DOHH2 (cell line): ENCODE results near the gene BAIAP2.

Experiments used
- H3F3A ChIP-seq: fragments of 200-600 bp; sonication (generic), shearing (Covaris generic); 2 replicates; pipeline ENCODE4 v1.6.0; 2016; ENCODE audit warnings: antibody characterized with exemption, mild to moderate bottlenecking; ENCODE audit not compliant: control insufficient read depth, insufficient read depth
- H3K27ac ChIP-seq: fragments of 200-600 bp; sonication (generic); 2 replicates; pipeline ENCODE4 v1.5.1; 2014; ENCODE audit warnings: low read depth, mild to moderate bottlenecking, low read length, moderate library complexity
- H3K27me3 ChIP-seq: fragments of 200-600 bp; sonication (generic); 2 replicates; pipeline ENCODE4 v1.6.1; 2014; ENCODE audit warnings: mild to moderate bottlenecking, low read length, mixed read lengths; ENCODE audit not compliant: control insufficient read depth
- H3K36me3 ChIP-seq: fragments of 200-600 bp; sonication (generic); 2 replicates; pipeline ENCODE4 v1.6.1; 2014; ENCODE audit warnings: mild to moderate bottlenecking, low read length, moderate library complexity, mixed read lengths; ENCODE audit not compliant: control insufficient read depth
- H3K4me1 ChIP-seq: fragments of 200-600 bp; sonication (generic); 2 replicates; pipeline ENCODE4 v1.6.1; 2014; ENCODE audit warnings: mild to moderate bottlenecking, low read length, mixed read lengths; ENCODE audit not compliant: control insufficient read depth
- H3K4me2 ChIP-seq: fragments of 200-600 bp; sonication (generic); 2 replicates; pipeline ENCODE4 v1.6.0; 2014; ENCODE audit warnings: mild to moderate bottlenecking, low read length, moderate library complexity
- H3K4me3 ChIP-seq: fragments of 200-600 bp; sonication (generic); 2 replicates; pipeline ENCODE4 v1.5.1; 2014; ENCODE audit warnings: mild to moderate bottlenecking, low read length, mixed read lengths
- H3K79me2 ChIP-seq: fragments of 200-600 bp; sonication (generic); 2 replicates; pipeline ENCODE4 v1.6.1; 2014; ENCODE audit warnings: mild to moderate bottlenecking, low read length, mixed read lengths; ENCODE audit not compliant: control insufficient read depth
- H3K9me2 ChIP-seq: fragments of 200-600 bp; sonication (generic); replicated peaks from 2 replicates; pipeline ENCODE4 v1.6.1; 2014; ENCODE audit warnings: mild to moderate bottlenecking, low read length, mixed read lengths; ENCODE audit not compliant: control insufficient read depth
- H3K9me3 ChIP-seq: fragments of 200-600 bp; sonication (generic); 2 replicates; pipeline ENCODE4 v1.6.1; 2014; ENCODE audit warnings: antibody characterized with exemption, low read length, mixed read lengths; ENCODE audit not compliant: control insufficient read depth, insufficient read depth
- H4K20me1 ChIP-seq: fragments of 200-600 bp; sonication (generic); 2 replicates; pipeline ENCODE4 v1.6.0; 2014; ENCODE audit warnings: low read depth, mild to moderate bottlenecking, antibody characterized with exemption, low read length, moderate library complexity; ENCODE audit not compliant: control insufficient read depth, insufficient read depth
- EZH2phosphoT487 ChIP-seq: fragments of 200-600 bp; sonication (generic); IDR thresholded peaks from 2 replicates; pipeline ENCODE4 v1.6.1; 2017; ENCODE audit warnings: borderline replicate concordance, mild to moderate bottlenecking, antibody characterized with exemption, low read length, moderate library complexity, mixed read lengths
- TF ChIP-seq, protein P1 (sequence below): fragments of 200-600 bp; sonication (generic); IDR thresholded peaks from one replicate; pipeline ENCODE4 v1.5.1; 2014; ENCODE audit warnings: antibody characterized with exemption, mild to moderate bottlenecking, low read depth, low read length; ENCODE audit not compliant: poor library complexity, severe bottlenecking

BAIAP2 gene

DNA sequence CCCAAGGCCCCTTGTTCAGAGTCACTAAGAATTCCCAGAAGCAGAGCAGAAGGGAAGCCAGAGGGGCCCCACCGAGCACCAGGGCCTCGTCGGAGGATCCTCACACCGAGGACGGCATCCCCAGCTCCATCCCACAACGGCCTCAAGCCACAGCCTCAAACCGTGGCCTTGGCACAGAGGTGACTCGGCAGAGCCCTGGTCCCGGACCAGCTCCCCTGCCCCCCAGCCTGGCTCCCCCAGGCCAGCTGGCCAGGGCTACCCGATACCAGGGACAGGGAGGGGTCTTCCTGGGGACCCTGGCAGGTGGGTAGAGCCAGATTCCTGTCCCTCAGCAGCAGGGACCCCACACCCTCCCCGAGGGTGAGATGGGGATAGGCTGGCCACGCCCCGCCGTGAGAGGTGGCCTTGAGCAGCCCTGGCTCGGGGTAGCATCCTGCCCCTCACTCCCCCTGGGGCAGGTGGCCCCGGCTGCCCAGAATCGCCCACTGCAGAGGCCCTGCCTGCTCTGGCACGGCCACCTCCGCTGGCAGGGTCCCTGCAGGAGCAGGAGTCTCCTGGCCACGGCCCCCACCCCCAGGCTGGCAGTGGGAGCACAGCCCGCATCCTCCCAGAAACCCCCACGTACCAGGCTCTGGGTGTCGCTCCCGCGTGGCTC is 124.8 kb downstream of the BAIAP2 start:
- H3F3A ChIP-seq: no peaks in the 10 kb centered on the region
- H3K4me3 ChIP-seq: no peak overlapping the region
- no peaks in the 10 kb centered on the region for H3K36me3 ChIP-seq
- H3K27ac ChIP-seq: no peak overlapping the region
- H3K9me3 ChIP-seq: no peaks in the 10 kb centered on the region
- H4K20me1 ChIP-seq: no peaks in the 10 kb centered on the region
- no peak overlapping the region for H3K4me2 ChIP-seq
- no peaks in the 10 kb centered on the region for H3K4me1 ChIP-seq
- H3K79me2 ChIP-seq: no peaks in the 10 kb centered on the region
- TF ChIP-seq, protein P1, sequence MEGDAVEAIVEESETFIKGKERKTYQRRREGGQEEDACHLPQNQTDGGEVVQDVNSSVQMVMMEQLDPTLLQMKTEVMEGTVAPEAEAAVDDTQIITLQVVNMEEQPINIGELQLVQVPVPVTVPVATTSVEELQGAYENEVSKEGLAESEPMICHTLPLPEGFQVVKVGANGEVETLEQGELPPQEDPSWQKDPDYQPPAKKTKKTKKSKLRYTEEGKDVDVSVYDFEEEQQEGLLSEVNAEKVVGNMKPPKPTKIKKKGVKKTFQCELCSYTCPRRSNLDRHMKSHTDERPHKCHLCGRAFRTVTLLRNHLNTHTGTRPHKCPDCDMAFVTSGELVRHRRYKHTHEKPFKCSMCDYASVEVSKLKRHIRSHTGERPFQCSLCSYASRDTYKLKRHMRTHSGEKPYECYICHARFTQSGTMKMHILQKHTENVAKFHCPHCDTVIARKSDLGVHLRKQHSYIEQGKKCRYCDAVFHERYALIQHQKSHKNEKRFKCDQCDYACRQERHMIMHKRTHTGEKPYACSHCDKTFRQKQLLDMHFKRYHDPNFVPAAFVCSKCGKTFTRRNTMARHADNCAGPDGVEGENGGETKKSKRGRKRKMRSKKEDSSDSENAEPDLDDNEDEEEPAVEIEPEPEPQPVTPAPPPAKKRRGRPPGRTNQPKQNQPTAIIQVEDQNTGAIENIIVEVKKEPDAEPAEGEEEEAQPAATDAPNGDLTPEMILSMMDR: no peak
- no peak for TF ChIP-seq EZH2phosphoT487
- no peaks in the 10 kb centered on the region for H3K27me3 ChIP-seq
- no peaks in the 10 kb centered on the region for H3K9me2 ChIP-seq

DNA sequence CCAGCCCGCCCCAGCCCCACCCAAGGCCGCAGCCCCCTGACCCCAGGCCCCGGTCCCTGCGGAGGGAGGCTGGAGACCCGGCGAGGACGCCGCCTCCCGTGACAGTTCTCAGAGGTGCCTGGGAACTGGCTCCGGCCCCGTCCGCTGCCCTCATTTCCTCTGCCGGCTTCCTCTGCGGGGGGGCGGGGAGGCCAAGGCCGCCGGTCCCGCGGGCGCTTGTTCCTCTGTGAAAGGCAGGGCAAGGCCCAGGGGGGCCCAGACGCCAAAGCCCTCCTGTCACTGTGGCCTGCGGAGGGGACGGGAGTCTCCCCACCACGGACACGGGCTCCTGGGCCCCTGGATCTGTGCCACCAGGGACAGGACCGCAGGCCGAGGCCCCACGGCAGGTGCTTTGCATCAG is 125.4 kb downstream of the BAIAP2 start:
- H3K4me2 ChIP-seq: no peak overlapping the region
- no peaks in the 10 kb centered on the region for H3K9me2 ChIP-seq
- H3K4me1 ChIP-seq: no peaks in the 10 kb centered on the region
- H3K4me3 ChIP-seq: no peak overlapping the region
- H3K27ac ChIP-seq: no peak overlapping the region
- H4K20me1 ChIP-seq: no peaks in the 10 kb centered on the region
- no peaks in the 10 kb centered on the region for H3K36me3 ChIP-seq
- TF ChIP-seq, protein P1: no peak
- no peak for TF ChIP-seq EZH2phosphoT487
- no peaks in the 10 kb centered on the region for H3K79me2 ChIP-seq
- H3K9me3 ChIP-seq: no peaks in the 10 kb centered on the region
- H3F3A ChIP-seq: no peaks in the 10 kb centered on the region
- no peaks in the 10 kb centered on the region for H3K27me3 ChIP-seq

DNA sequence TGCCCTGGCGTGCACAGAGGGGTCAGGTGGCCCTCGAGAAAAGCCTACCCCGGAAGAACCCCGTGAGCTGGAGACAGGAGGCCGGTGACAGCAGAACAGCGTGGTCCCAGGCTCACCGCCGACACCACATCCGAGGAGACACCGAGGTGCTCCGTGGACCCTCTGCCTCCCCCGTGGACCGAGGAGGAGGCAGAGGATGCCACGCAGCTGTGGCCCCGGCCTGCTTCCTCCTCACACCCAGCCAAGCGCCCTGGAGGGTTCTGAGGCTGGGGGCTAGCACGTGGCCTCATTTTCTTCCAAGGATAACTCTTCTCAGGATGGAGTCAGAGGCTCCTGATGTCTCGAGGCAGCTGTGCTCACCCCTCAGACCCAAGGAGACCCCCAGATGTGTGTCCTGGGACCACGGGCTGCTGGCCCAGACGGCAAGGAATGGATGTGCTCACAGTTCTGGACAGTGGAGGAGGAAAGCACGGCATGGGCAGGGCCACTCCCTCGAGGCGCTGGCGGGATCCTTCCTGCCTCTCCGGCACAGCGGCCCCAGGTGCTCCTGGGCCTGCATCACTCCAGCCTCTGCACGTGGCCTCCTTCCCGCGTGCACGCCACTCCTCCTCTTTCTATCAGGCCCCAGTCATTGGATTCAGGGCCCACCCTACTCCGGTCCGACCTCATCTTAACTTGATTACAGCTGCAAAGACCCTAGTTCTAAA is 125.9 kb downstream of the BAIAP2 start:
- TF ChIP-seq, protein P1: no peak
- TF ChIP-seq EZH2phosphoT487: no peak
- no peak overlapping the region for H3K4me3 ChIP-seq
- no peaks in the 10 kb centered on the region for H3K9me2 ChIP-seq
- no peaks in the 10 kb centered on the region for H3K9me3 ChIP-seq
- no peak overlapping the region for H3K4me2 ChIP-seq
- H4K20me1 ChIP-seq: no peaks in the 10 kb centered on the region
- H3F3A ChIP-seq: no peaks in the 10 kb centered on the region
- no peak overlapping the region for H3K27ac ChIP-seq
- H3K27me3 ChIP-seq: no peaks in the 10 kb centered on the region
- H3K4me1 ChIP-seq: no peaks in the 10 kb centered on the region
- H3K36me3 ChIP-seq: no peaks in the 10 kb centered on the region
- no peaks in the 10 kb centered on the region for H3K79me2 ChIP-seq
